Activated CD4-positive, alpha-beta T cell treated with anti-CD3 and anti-CD28 coated beads for 36 hours (primary cell): ENCODE measurements around the gene TTC33. TPM values are rescaled to one million over a fixed set of nuclear protein-coding genes. Genes with fewer than 3 reads are reported as not detected.
"Not testable (repeated sequence)": the region's sequence is repeated elsewhere in the genome, so short reads cannot be mapped to it uniquely, and the experiment has no call there.

Experiments used
- ATAC-seq: fragments of 200-7000 bp; cut with Tn5 transposase; one replicate; pipeline ENCODE4 v1.10.0; 2021; ENCODE audit warnings: mild to moderate bottlenecking, moderate library complexity
- CTCF ChIA-PET: fragments of 350-600 bp; sonication (Branson Sonifier 250); formaldehyde crosslinking; loops from one replicate; lab custom pipeline; 2021; ENCODE audit warnings: antibody characterized with exemption; lab: Charles Lee
- POLR2A ChIA-PET: fragments of 350-600 bp; sonication (Branson Sonifier 250); formaldehyde crosslinking; loops from one replicate; lab custom pipeline; 2021; ENCODE audit warnings: antibody characterized with exemption, inconsistent platforms; lab: Charles Lee
- DNase-seq: peaks from one replicate; pipeline ENCODE4 v3.0.0-alpha.2; 2020
- H3K27ac Mint-ChIP-seq: one replicate; pipeline ENCODE4 v1.8.0; 2021; ENCODE audit warnings: mixed read lengths
- H3K27me3 Mint-ChIP-seq: one replicate; pipeline ENCODE4 v1.8.0; 2021; ENCODE audit warnings: mixed read lengths
- H3K36me3 Mint-ChIP-seq: one replicate; pipeline ENCODE4 v1.8.0; 2021; ENCODE audit warnings: low read depth, mixed read lengths
- H3K4me1 Mint-ChIP-seq: one replicate; pipeline ENCODE4 v1.8.0; 2021; ENCODE audit warnings: mixed read lengths
- H3K4me3 Mint-ChIP-seq: one replicate; pipeline ENCODE4 v1.8.0; 2021; ENCODE audit warnings: mild to moderate bottlenecking, moderate library complexity, mixed read lengths
- H3K9me3 Mint-ChIP-seq: one replicate; pipeline ENCODE4 v1.8.0; 2021; ENCODE audit warnings: low read depth, mixed read lengths
- intact Hi-C, 2 experiments: fragments of 100-400 bp; cut with DNase I in 1 of 2; cut with micrococcal nuclease in 1 of 2; formaldehyde crosslinking; loops; one replicate each; pipeline versions ENCODE4 v1.14.2 to v1.15.1; 2022 to 2024; cut with DNase I, micrococcal nuclease
- total RNA-seq, 2 experiments: library from RNA; stranded (reverse); gene quantifications; one replicate each; pipeline ENCODE4 v1.2.3, GENCODE V29; 2021

The TTC33 gene
- total RNA-seq, 2 experiments from 2014 or later = 31.4 to 31.7 TPM

- CTCF ChIA-PET, ATAC-seq, H3K9me3 Mint-ChIP-seq, H3K27me3 Mint-ChIP-seq, DNase-seq, intact Hi-C loops, H3K27ac Mint-ChIP-seq, H3K4me3 Mint-ChIP-seq: not testable (repeated sequence)
- peaks cover 68% of the 10 kb centered on the region for H3K4me1 Mint-ChIP-seq
- POLR2A ChIA-PET = interaction anchor here (0.7 kb wide), 1 partner anchor 36 kb away, joined by 3 read pairs; no protein-coding TSS in a partner anchor
- H3K36me3 Mint-ChIP-seq = peaks cover 43% of the 10 kb centered on the region
Observed at GRCh38 chr5:40792691-40793090, 36.9 kb upstream of the TTC33 start.

- Mint-ChIP-seq H3K27me3 (no peaks in the 10 kb centered on the region), H3K36me3 (peaks cover 47% of the 10 kb centered on the region), H3K4me3 (no peak overlapping the region), H3K9me3 (peaks cover 8% of the 10 kb centered on the region), H3K4me1 (peaks cover 68% of the 10 kb centered on the region), H3K27ac (no peak overlapping the region)
- POLR2A ChIA-PET = no interaction called here
- intact Hi-C loops = no loop called here
- CTCF ChIA-PET = interaction anchor here (1.1 to 1.2 kb wide), 2 partner anchors 12 to 40 kb away, joined by 3 to 4 read pairs; no protein-coding TSS in a partner anchor
- DNase-seq (no peak), ATAC-seq (no peak)
Observed at GRCh38 chr5:40791715-40792139, 36.0 kb upstream of the TTC33 start.

DNA sequence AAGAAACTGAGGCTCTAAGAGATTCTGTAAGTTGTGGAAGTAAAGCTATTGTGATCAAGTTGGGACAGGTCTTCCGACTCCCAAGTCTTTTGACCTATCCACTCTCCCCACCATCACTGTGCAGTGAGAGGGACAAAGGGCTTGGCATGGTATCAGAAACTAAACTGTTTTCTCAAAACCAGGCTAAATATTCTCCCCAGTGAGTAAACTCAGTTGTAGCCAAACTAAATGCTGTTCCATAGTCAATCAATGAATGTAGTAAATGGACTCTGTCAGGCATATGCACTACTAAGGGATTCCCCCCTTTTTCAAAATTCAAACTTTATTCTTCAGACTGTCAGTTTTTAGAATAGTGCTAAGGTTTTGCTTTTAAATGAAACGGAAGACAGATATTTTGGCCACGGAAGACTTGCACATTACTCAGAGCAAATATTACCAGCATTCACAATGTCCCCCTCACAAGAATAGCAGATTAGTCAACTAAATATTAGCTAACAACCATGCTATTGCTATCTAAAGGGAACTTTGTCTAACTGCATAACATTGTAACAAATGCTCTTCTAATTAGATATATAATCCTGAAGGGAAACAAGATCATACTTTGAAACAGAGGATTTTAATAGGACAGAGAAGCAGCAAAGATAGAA is 35.3 kb upstream of the TTC33 start:
- ChIA-PET POLR2A (no interaction called here), CTCF (interaction anchor here (1.1 to 1.2 kb wide), 2 partner anchors 11 to 41 kb away, joined by 3 to 4 read pairs; no protein-coding TSS in a partner anchor)
- Mint-ChIP-seq H3K27me3 (no peaks in the 10 kb centered on the region), H3K4me1 (peaks cover 67% of the 10 kb centered on the region), H3K9me3 (peaks cover 8% of the 10 kb centered on the region), H3K4me3 (no peak overlapping the region), H3K36me3 (peaks cover 49% of the 10 kb centered on the region), H3K27ac (no peak overlapping the region)
- DNase-seq (no peak), ATAC-seq (no peak)
- intact Hi-C loops = no loop called here

GRCh38 chr5:40788941-40789340 is 33.2 kb upstream of the TTC33 start:
- H3K36me3 Mint-ChIP-seq = peaks cover 33% of the 10 kb centered on the region
- CTCF ChIA-PET = not testable (repeated sequence)

GRCh38 chr5:40787986-40788385 is 32.2 kb upstream of the TTC33 start:
- intact Hi-C loops = no loop called here
- Mint-ChIP-seq H3K4me3 (no peak overlapping the region), H3K27me3 (no peaks in the 10 kb centered on the region), H3K9me3 (peaks cover 8% of the 10 kb centered on the region), H3K27ac (no peak overlapping the region), H3K36me3 (peaks cover 30% of the 10 kb centered on the region), H3K4me1 (peaks cover 55% of the 10 kb centered on the region)
- ATAC-seq (no peak), DNase-seq (no peak)
- CTCF ChIA-PET = interaction anchor here (1.1 to 1.3 kb wide), 2 partner anchors 12 to 45 kb away, joined by 3 to 4 read pairs; no protein-coding TSS in a partner anchor
- POLR2A ChIA-PET = no interaction called here

More at GRCh38 chr5:40788941-40789340, 33.2 kb upstream of the TTC33 start:
- ATAC-seq, H3K27me3 Mint-ChIP-seq, H3K9me3 Mint-ChIP-seq, H3K4me3 Mint-ChIP-seq, intact Hi-C loops, DNase-seq, H3K27ac Mint-ChIP-seq: not testable (repeated sequence)
- peaks cover 61% of the 10 kb centered on the region for H3K4me1 Mint-ChIP-seq
- POLR2A ChIA-PET = interaction anchor here (0.6 kb wide), 1 partner anchor 40 kb away, joined by 3 read pairs; no protein-coding TSS in a partner anchor

- intact Hi-C loops, H3K27me3 Mint-ChIP-seq, POLR2A ChIA-PET, H3K27ac Mint-ChIP-seq, DNase-seq, H3K9me3 Mint-ChIP-seq, H3K4me3 Mint-ChIP-seq, ATAC-seq: not testable (repeated sequence)
- CTCF ChIA-PET = interaction anchor here (0.9 kb wide), 1 partner anchor 10 kb away, joined by 3 read pairs; no protein-coding TSS in a partner anchor
- Mint-ChIP-seq H3K36me3 (peaks cover 30% of the 10 kb centered on the region), H3K4me1 (peaks cover 57% of the 10 kb centered on the region)
Observed at GRCh38 chr5:40786664-40787063, 30.9 kb upstream of the TTC33 start.

DNA sequence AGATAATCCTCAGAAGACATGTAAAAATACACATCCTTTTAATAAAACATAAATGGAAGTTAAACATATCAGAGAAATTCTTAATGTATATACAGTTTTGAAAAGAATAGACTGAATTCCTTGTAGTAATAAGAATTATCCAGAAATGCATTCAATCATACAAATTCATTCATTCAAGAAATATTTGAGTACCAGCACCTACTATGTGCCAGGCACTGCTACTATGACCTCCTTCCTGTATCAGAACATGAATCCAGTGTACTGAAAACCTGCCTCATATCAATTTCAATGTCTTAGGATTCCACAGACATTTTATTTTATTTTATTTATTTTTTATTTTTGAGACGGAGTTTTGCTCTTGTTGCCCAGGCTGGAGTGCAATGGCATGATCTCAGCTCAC is 29.2 kb upstream of the TTC33 start:
- H3K4me3 Mint-ChIP-seq = no peak overlapping the region
- no peak overlapping the region for H3K27ac Mint-ChIP-seq
- ChIA-PET POLR2A (no interaction called here), CTCF (interaction anchor here (1.3 kb wide), 1 partner anchor 15 kb away, joined by 4 read pairs; no protein-coding TSS in a partner anchor)
- intact Hi-C loops = no loop called here
- H3K27me3 Mint-ChIP-seq = no peaks in the 10 kb centered on the region
- H3K4me1 Mint-ChIP-seq = peaks cover 49% of the 10 kb centered on the region
- no peak for DNase-seq
- ATAC-seq = no peak
- H3K9me3 Mint-ChIP-seq = peaks cover 8% of the 10 kb centered on the region
- peaks cover 30% of the 10 kb centered on the region for H3K36me3 Mint-ChIP-seq

DNA sequence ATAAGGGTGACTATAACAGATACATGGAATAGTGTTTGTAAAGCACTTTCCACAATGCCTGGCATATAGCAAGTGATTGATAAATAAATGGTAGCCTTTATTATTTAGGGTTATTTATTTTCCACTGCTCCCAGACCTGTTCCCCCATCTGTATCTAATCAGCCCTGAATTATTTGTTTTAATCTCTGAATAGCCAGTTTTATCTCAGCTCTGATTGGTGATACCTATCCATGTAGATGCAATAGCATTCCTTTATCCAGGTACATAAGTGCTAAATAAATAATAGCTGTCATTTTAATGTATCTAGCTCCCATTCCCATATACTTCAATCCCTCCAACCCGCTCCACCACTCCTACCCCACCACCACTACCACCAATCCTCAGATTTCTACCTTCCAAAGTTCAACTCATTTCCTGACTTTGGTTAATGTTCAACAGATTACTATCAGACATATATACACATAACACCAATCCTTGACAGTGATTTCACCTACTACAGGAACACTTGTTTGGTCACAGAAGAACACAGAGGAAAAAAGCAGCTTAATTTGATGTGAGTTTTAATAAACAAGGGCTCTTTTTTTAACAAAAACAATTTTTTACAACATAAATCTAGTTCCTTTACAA is 28.4 kb upstream of the TTC33 start:
- ATAC-seq (no peak), DNase-seq (no peak)
- H3K4me1 Mint-ChIP-seq = peaks cover 49% of the 10 kb centered on the region
- peaks cover 8% of the 10 kb centered on the region for H3K9me3 Mint-ChIP-seq
- intact Hi-C loops = no loop called here
- POLR2A ChIA-PET = no interaction called here
- H3K27ac Mint-ChIP-seq = no peak overlapping the region
- H3K27me3 Mint-ChIP-seq = no peaks in the 10 kb centered on the region
- CTCF ChIA-PET = interaction anchor here (0.7 to 1.3 kb wide), 2 partner anchors 14 to 82 kb away, joined by 4 read pairs; no protein-coding TSS in a partner anchor
- peaks cover 30% of the 10 kb centered on the region for H3K36me3 Mint-ChIP-seq
- no peak overlapping the region for H3K4me3 Mint-ChIP-seq

DNA sequence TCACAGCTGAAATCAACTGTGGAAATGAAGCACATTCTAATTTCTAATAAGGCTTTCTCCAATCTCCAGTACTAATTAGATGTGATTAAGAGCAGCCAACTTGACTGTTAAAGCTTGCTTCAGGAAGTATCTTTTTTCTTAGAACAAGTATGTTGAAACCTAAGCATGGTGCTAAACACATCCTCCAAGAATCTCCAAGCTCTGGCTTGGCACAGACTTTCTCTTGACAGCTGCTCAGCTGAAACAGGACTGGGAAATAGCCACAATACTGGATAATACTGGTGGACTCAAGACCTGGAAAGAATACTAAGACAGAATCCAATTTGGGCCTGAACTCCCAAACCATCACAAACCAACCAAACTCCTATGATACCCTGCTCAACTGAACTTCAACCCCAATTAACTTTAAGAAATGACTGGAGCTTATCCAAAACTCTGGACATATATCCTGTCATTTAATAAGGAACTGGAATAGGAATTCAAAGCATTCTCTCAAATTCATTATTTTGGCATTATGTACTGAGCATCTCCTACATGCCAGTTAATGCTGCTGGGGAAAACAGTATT is 26.2 kb upstream of the TTC33 start:
- Mint-ChIP-seq H3K4me3 (no peak overlapping the region), H3K27ac (no peak overlapping the region), H3K27me3 (no peaks in the 10 kb centered on the region), H3K9me3 (no peaks in the 10 kb centered on the region), H3K36me3 (peaks cover 17% of the 10 kb centered on the region), H3K4me1 (peaks cover 43% of the 10 kb centered on the region)
- intact Hi-C loops = no loop called here
- ChIA-PET CTCF (interaction anchor here (1.0 kb wide), 1 partner anchor 47 kb away, joined by 3 read pairs; no protein-coding TSS in a partner anchor), POLR2A (no interaction called here)
- no peak for DNase-seq
- ATAC-seq = no peak

DNA sequence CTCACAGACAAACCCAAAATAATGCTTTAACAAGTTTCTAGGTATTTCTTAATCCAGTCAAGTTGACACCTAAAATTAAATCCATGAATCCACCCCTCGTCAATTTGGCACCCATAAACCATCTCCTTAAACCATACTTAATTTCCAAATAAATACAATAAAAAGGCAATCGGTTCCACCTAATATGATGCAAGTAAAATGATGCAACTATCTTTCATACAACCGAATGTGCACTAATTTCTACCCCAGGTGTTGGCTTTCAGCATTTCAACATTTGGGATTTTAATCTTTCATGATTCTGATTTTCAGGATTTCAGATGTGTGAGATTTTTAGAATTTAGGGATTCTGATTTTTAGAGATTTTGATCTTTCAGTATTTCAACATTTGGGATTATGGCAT is 25.1 kb upstream of the TTC33 start:
- CTCF ChIA-PET = interaction anchor here (0.5 kb wide), 1 partner anchor 89 kb away, joined by 4 read pairs; no protein-coding TSS in a partner anchor
- H3K9me3 Mint-ChIP-seq = no peaks in the 10 kb centered on the region
- H3K36me3 Mint-ChIP-seq = peaks cover 19% of the 10 kb centered on the region
- H3K4me3 Mint-ChIP-seq = no peak overlapping the region
- intact Hi-C loops = no loop called here
- peaks cover 48% of the 10 kb centered on the region for H3K4me1 Mint-ChIP-seq
- DNase-seq = no peak
- H3K27me3 Mint-ChIP-seq = no peaks in the 10 kb centered on the region
- H3K27ac Mint-ChIP-seq = no peak overlapping the region
- ATAC-seq = no peak
- POLR2A ChIA-PET = no interaction called here

DNA sequence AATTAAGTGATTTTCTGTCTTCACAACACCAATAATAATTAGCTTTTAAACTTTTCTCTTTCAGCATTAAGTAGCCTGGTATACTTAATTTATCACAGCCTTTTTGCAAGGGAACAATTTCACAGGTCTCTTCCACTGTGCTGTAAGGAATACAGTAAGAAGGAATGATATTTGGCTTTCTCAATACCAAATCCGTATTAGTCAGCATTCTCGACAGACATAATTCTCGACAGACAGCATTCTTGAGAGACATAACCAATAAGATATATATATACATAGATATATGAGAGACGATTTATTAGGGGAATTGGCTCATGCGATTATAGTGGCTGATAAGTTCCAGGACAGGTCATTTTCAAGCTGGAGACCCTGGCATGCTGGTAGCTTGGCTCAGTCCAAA is 24.4 kb upstream of the TTC33 start:
- Mint-ChIP-seq H3K27ac (no peak overlapping the region), H3K9me3 (no peaks in the 10 kb centered on the region), H3K27me3 (no peaks in the 10 kb centered on the region), H3K4me1 (peaks cover 45% of the 10 kb centered on the region), H3K4me3 (no peak overlapping the region), H3K36me3 (peaks cover 22% of the 10 kb centered on the region)
- intact Hi-C loops = no loop called here
- ChIA-PET CTCF (interaction anchor here (0.5 to 1.0 kb wide), 2 partner anchors 11 to 88 kb away, joined by 3 to 4 read pairs; no protein-coding TSS in a partner anchor), POLR2A (no interaction called here)
- no peak for DNase-seq
- ATAC-seq = no peak
